Mesothelial cell of epicardium (in vitro differentiated cells): ENCODE results near the gene SHISA9. TPM values are rescaled to one million over a fixed set of nuclear protein-coding genes. Genes with fewer than 3 reads are reported as not detected.

ENCODE experiments used
- DNase-seq, 2 experiments: peaks; one replicate each; pipeline ENCODE4 v3.0.0; 2021; ENCODE audit warnings: low spot score in 2 of 2; ENCODE audit not compliant: unreplicated experiment in 2 of 2
- H3K27ac Mint-ChIP-seq: 2 replicates; pipeline ENCODE4 v1.8.0; 2021; ENCODE audit warnings: mixed read lengths
- H3K27me3 Mint-ChIP-seq: 2 replicates; pipeline ENCODE4 v1.8.0; 2021; ENCODE audit warnings: low read depth, mixed read lengths
- H3K36me3 Mint-ChIP-seq: 2 replicates; pipeline ENCODE4 v1.8.0; 2021; ENCODE audit warnings: mixed read lengths
- H3K4me1 Mint-ChIP-seq: 2 replicates; pipeline ENCODE4 v1.8.0; 2021; ENCODE audit warnings: mixed read lengths
- H3K4me3 Mint-ChIP-seq: 2 replicates; pipeline ENCODE4 v1.8.0; 2021; ENCODE audit warnings: mild to moderate bottlenecking, moderate library complexity, mixed read lengths
- H3K9me3 Mint-ChIP-seq: 2 replicates; pipeline ENCODE4 v1.8.0; 2021; ENCODE audit warnings: mixed read lengths
- CTCF ChIP-seq: fragments of 200-600 bp; sonication (generic); IDR thresholded peaks from one replicate; pipeline ENCODE4 v1.5.0; 2021; ENCODE audit warnings: antibody characterized with exemption; ENCODE audit not compliant: unreplicated experiment
- total RNA-seq: library from RNA; stranded (reverse); gene quantifications from 3 replicates; pipeline ENCODE4 v1.2.1, GENCODE V29; 2021

SHISA9 gene
- total RNA-seq, 1 donor from 2014 or later = 0.04 TPM

- H3K4me3 Mint-ChIP-seq = no peak overlapping the region
- H3K27me3 Mint-ChIP-seq = peaks cover 87% of the 10 kb centered on the region
- no peak for TF ChIP-seq CTCF
- H3K27ac Mint-ChIP-seq = no peak overlapping the region
- H3K36me3 Mint-ChIP-seq = no peaks in the 10 kb centered on the region
- no peaks in the 10 kb centered on the region for H3K9me3 Mint-ChIP-seq
- DNase-seq = no peak
- H3K4me1 Mint-ChIP-seq = peaks cover 2% of the 10 kb centered on the region
These were observed 1.2 kb upstream of the SHISA9 start for GRCh38 chr16:12900156-12900555.

- H3K4me1 Mint-ChIP-seq = peaks cover 2% of the 10 kb centered on the region
- no peak overlapping the region for H3K27ac Mint-ChIP-seq
- H3K36me3 Mint-ChIP-seq = no peaks in the 10 kb centered on the region
- H3K27me3 Mint-ChIP-seq = peaks cover 90% of the 10 kb centered on the region
- H3K4me3 Mint-ChIP-seq = no peak overlapping the region
- TF ChIP-seq CTCF = no peak
- DNase-seq = no peak
- H3K9me3 Mint-ChIP-seq = no peaks in the 10 kb centered on the region
These were observed 697 bp upstream of the SHISA9 start for GRCh38 chr16:12900599-12901203.

GRCh38 chr16:12901204-12901596 lies 198 bp upstream of the SHISA9 start:
- Mint-ChIP-seq H3K27ac (no peak overlapping the region), H3K4me3 (peak overlapping the region; percentile 17), H3K4me1 (peaks cover 2% of the 10 kb centered on the region), H3K9me3 (no peaks in the 10 kb centered on the region), H3K36me3 (no peaks in the 10 kb centered on the region), H3K27me3 (peaks cover 91% of the 10 kb centered on the region)
- TF ChIP-seq CTCF = no peak
- no peak for DNase-seq

- H3K9me3 Mint-ChIP-seq = no peaks in the 10 kb centered on the region
- no peak overlapping the region for H3K27ac Mint-ChIP-seq
- DNase-seq = no peak
- H3K27me3 Mint-ChIP-seq = peaks cover 90% of the 10 kb centered on the region
- TF ChIP-seq CTCF = no peak
- H3K4me3 Mint-ChIP-seq = peak overlapping the region; percentile 41
- peaks cover 2% of the 10 kb centered on the region for H3K4me1 Mint-ChIP-seq
- H3K36me3 Mint-ChIP-seq = no peaks in the 10 kb centered on the region
These were observed 1.3 kb downstream of the SHISA9 start for GRCh38 chr16:12902511-12903372.

- peaks cover 90% of the 10 kb centered on the region for H3K27me3 Mint-ChIP-seq
- H3K27ac Mint-ChIP-seq = no peak overlapping the region
- H3K4me3 Mint-ChIP-seq = no peak overlapping the region
- DNase-seq = no peak
- peaks cover 2% of the 10 kb centered on the region for H3K4me1 Mint-ChIP-seq
- H3K36me3 Mint-ChIP-seq = no peaks in the 10 kb centered on the region
- no peak for TF ChIP-seq CTCF
- H3K9me3 Mint-ChIP-seq = no peaks in the 10 kb centered on the region
These were observed 2.3 kb downstream of the SHISA9 start for GRCh38 chr16:12903407-12904328.
